ENCODE data around the gene UCN2.

UCN2 gene, protein sequence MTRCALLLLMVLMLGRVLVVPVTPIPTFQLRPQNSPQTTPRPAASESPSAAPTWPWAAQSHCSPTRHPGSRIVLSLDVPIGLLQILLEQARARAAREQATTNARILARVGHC

DNA sequence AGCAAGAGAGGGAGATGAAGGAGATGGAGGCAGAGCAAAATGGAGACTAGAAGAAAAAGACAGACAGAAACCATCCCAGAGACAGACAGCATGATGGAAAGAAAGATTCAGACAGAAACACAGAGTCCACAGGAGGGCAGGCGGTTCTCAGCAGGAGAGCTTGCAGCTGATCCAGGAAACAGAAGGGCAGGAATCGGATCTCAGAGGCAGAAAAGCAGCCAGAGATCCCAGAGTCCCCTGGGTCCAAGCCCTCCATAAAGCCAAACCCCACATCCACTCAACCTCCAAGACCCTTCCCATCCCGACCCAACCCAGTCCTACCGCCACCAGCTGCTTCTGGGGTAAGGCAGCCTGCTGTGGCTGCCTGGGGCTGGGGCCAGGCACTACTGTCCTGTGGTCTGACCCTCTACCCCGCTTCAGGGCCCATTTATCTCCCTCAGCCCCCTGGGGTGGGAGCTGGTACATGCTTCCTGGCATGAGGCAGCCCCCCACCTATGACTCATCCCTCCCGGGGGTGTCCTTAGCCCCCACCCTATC, at the start of gene UCN2:
Gene UCN2 (minus strand): TSS at position 400 of the 537 bp plus-strand sequence. CDS start 657 bp downstream, outside the sequence.
- no peak for DNase-seq

DNA sequence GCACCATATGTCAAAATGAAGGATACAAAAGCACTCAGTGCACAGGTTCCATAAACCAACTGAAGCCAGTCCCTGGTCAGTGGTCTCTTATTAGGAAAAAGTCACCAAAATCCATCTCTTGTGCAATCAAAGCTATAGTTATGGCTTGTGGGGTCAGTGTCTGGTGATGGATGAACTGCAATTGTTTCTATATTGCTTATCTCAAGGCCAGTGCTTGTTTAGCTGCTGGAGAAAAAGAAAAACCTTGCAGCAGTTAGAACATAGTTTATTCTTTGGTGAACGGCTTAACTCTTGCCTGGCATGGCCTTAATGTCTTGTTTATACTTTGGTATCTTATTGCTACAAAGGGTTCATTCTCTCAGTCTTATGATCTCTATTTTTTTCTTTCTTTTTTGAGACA, 48.7 kb upstream of the UCN2 start:
- no peak for DNase-seq

DNA sequence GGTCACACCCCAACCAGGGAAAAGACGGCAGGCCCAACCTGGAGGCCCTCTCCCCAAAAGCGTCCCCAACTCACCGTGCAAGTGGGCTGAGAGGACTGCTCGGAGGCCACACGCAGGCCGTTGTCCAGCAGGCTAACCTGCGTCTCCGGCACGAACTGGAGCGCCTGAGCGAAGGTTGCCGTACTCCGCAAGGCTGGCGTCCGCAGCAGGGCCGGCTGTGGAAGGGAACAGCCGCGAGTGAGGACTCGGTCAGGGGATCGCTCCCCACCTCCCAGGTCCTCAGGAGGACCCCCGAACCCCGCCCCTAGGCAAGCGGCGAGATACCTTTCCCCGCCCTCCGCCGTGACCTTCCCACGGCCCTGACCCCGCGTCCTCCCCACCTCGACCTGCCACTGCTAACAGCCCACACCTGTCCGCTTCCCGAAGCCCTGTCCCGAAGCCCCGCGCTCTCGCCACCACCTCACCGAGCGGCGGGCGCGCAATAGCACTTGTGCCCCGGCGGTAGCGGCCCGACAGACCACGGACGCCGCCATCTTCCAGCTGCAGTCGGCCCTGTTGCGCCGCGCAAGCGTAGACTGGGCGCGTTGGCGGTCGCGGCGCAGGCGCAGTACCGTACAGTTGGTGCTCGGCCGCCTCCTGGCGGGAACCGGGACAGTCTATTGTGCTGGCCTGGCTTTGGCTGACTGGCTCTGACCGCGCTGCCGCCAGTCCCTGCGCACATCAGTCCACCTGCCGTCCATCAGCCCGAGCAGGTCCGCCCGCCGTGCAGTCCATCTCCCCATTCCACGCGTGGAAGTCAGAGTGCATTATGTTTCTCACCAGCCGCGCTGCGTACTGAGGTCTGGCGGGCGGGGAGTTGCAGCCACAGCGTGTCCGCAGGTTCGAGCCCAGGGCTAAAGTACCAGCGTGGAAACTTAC, 45.8 kb upstream of the UCN2 start, which contains the start of gene UQCRC1:
Gene UQCRC1 (minus strand): TSS at position 559 of the 918 bp plus-strand sequence. CDS start 26 bp downstream, at position 533.
- DNase-seq, result peak; percentile 90

DNA sequence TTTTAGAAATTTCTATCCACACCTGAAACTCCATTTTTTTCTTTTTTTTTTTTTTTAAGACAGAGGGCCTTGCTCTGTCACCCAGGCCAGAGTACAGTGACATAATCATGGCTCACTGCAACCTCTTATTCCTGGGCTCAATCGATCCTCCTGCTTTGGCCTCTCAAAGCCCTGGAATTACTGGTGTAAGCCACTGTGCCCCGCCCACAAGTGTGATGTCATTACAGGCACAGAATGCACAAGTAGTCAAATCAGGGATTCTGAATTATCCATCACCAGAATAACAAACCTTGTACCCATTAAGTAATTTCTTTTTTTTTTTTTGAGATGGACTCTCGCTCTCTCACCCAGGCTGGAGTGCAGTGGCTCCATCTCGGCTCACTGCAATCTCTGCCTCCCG, 43.9 kb upstream of the UCN2 start:
- no peak for DNase-seq

DNA sequence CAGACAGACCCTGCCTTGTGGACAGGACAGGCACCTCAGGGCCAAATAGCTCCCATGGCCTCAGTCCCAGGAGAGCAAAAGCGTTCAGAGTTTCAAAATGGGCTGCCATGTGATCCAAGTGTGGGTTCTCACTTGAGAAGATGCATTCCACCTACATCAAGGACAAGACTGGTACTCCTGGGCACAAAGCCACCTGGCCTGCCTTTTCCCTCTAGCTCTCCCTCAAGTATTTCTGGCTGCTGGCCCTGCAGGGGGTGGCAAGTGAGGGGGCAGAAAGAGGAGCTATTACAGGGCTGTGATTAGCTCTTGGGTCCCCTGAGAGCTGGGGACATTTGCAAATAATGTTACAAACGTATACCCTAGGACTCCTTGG, 38.0 kb upstream of the UCN2 start:
- DNase-seq, result no peak

DNA sequence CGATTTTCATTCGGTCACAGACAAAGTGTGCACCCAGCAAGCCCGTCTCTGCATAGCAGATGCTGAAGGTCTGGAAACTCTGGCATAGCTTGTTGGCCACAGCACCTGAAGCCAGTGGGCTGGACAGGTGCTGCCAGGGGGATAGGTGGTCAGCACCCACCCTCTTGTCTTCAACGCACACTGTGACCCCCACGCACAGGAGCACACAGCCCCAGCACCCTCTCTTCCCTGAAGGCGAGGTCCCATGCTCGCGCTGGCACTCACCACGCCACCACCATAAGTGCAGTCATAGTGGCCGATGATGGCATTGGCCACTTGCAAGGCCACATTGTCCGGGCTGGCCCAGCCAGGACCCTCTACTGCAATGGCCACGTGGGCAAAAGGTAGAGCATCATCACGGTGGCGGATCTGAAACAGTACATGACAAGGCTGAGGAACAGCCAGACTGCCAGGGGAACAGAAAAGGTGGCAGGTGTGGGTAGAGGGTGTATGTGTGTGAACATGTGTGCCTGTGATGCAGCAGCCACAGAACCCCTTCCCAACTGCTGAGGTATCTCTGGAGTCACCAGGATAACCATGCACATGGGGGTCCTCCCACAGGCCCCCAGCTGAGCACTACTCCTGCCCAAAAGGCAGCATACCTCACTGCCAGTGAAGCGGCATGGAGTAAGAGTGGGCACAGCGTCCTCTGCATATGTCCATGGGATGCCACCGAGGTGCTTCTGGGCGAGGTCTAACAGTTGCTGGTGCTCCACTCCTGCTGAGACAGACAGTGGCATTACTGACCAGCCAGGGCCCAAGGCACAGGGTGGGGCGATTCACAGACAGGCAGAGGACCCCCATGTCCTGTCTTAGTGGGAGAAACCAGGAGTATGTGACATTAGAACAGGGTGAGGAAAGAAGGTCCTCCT, 37.4 kb upstream of the UCN2 start:
- no peak for DNase-seq

DNA sequence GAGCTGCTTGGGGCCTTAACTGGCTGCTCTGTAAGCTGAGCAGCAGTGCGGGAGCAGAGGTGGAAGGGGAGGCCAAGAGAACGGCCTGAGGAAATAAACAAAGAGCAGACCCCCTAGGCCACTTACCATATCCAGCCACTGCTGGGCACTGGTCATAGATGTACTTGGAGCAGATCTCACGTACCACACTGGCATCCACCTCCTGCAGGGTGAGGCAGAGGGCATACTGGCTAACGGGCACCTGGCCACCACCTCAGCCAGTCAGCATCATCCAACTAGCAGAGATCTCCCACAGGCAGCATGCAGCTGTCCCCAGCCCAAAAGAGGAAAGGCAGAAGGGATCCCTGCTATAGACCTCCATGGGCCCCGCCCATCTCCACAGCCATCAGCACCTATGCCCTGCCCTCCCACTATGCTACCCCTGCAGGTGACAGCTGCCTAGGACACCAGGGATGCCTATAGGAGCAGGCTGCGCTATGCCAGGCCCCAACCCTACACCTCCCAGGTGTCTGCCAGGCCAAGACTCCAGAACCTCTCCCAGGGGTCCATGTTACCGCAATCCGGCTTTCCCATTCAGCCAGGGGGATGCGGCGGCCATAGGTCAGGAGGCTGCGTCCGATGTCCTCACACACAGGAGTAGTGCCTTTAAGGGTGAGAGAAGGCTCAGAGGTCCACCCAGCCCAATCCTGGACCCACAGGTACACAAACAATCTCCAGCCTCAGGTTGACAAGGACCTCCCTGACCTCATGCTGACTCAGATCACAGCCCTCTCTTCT, 36.1 kb upstream of the UCN2 start:
- no peak for DNase-seq

DNA sequence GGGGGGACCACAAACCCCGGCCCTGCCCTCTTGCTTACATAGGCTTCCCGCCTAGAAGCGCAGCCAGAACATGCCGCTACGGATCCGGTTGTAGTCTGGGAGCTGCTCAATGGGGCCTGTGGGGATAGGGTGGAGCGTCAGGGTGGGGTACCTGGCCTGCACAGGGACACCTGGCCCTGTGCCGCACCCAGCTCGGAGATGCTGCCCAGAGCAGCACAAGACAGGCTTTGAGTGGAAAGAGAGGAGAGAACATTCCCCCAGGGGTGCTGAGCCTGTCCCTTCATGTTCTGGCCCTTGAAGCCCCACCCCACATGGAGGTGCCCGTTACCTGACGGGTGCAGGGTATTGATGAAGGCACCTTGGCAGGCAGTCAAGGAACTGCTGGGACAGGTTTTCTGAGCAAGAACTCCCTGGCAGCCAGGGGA, 35.5 kb upstream of the UCN2 start:
- DNase-seq, result no peak

DNA sequence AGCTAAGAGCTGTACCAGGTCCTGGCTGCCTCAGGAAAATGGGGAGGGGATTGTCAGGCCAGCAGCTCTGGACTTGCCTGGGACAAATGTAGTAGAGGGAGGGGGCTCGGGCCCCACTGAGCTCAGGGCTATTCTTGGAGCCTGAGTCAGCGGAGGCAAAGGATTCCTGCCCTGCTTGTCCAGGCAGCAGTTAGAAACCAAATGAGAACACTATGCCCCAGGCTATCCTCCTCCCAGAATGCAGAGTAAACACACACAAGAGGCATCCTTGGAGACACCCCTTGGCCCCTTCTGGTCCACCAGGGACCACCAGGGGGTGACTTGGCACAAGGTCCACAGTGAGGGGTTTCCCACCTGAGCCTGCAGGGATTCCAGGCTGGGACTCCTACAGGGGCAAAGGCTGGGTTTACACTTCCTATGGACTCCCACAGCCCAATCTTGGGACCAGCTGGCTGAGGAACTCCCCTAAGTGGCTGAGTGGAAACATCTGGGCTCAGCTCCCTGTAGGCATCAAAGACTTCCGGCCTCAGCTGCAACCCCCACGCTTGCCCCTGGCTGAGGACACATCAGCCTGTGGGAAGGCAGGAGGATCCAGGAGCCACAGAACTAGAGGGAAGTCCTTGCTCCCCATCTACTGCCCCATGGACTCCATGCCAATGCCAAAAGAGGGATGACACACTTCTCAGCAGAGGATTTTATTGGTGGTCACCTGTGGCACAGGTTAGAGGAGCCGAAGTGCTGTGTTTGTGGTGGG, 34.9 kb upstream of the UCN2 start:
- DNase-seq, result peak; percentile 97

DNA sequence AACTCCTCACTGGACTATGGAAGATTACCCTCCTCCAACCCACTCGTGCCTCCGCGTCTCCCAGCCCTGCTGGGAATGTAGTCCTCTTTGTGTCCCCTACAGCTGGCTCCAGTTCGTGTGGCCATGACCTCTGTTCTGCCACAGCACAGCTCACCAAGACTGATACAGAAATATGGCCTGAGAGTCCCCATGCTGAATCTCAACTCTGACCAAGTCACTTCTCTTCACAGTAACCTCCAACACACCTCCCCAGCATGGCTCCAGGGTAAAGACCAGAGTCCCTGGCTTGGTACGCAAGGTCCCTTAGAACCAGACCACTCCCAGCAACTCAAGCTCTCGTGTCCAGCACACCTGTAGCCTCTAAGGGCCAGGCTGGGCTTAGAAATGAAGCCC, 33.8 kb upstream of the UCN2 start:
- no peak for DNase-seq

DNA sequence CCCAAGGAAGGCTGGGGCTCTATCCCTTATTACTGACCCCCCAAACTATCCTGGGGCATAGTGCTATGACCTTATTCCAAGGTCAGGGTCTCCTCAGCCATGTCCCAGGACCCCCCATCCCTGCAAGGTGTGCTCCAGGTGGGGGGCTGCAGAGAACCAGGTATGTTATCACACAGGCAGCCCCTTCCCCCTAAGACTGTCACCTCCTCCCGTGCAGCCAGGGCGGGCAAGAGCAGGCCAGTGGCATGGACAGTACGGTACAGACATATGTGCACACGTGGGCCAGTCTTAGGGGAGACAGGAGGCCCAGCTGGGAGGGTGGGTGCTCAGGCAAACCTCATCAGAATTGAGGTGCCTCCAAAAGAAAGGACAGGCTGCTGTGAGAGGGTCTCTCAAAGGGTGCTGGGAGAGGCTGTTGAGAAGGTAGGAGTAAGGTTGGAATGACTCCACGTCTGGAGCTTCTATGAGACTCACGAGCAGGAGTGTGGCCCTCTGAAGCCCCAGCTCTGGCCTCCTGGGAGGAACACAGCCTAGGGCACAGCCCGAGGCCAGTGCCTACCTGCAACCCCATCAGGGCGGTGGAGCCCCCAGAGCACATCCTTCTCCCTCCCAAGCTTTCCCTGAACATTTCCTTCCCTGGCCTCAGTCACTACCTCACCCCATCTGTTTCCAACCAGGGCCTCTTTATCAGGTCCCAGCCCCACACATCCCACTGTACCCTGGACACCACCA, 33.3 kb upstream of the UCN2 start:
- no peak for DNase-seq

DNA sequence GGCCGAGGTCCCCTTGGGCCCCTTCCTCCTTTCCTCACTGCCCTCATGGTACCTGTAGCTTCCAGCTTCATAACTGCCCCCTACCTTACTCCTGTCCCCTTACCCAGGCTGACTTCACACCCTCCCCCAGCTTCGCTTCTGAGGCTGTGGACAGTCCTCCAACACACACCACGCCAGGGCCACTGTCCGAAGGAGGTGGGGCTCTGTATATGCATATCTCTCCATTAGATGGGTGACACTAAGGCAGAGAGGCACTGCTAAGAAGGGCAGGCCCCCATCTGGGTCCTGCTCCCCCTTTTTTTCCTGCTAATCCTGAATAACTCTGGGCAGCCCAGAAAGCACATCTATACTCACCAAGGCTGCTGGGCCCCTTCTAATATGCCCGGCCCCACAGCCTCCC, 32.6 kb upstream of the UCN2 start:
- no peak for DNase-seq

DNA sequence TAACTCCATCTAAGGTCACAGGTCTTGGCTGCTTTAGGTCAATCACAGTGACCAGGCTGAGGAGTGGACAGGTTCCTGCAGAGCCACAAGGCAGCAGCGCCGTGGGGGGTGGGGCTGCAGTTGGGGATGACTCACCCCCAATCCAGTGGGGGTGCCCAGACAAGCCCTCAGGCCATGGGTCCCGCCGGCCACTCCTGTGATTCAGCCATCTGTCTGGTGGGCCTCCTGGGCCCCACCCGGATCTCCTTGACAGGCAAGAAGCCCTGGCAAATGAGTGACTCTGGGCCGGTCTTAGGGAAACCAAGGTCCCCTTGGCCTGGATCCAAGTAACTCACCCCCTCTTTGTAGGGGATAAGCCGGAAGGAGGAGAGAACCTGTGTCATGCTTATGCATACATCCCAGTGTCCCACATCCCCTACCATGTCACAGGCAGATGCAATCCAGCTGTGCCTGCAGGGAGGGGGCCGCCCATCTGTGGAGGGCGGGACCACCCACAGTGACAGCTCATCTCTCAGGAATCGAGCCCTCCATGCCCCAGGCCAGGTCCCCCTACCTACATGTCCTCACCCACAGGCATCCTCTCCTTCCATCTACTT, 32.0 kb upstream of the UCN2 start:
- DNase-seq, result peak; percentile 97

DNA sequence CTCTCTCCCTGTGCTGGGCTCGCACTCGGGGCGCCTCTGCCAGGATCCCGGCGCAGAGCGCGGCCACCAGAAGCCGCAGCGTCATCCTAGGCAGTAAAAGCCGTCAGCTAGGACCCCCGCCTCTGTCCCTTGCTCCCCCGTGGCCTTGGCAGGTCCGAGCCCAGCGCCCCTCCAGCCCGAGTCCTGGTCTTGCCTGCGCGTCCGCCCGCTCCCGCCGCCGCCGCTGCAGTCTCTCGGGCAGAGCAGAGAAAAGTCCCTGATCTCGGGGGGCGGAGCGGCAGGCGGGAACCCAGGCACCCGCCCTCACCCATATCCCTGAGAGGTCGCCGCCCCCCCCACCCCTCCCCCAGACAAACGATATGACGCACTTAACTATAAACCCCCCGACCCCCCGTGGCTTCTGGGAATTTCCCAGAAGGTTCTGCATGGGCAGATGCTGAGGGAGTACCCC, 31.5 kb upstream of the UCN2 start, which contains the start of gene COL7A1:
Gene COL7A1 (minus strand): TSS at position 255 of the 451 bp plus-strand sequence. CDS start 170 bp downstream, at position 85.
- DNase-seq, result no peak

DNA sequence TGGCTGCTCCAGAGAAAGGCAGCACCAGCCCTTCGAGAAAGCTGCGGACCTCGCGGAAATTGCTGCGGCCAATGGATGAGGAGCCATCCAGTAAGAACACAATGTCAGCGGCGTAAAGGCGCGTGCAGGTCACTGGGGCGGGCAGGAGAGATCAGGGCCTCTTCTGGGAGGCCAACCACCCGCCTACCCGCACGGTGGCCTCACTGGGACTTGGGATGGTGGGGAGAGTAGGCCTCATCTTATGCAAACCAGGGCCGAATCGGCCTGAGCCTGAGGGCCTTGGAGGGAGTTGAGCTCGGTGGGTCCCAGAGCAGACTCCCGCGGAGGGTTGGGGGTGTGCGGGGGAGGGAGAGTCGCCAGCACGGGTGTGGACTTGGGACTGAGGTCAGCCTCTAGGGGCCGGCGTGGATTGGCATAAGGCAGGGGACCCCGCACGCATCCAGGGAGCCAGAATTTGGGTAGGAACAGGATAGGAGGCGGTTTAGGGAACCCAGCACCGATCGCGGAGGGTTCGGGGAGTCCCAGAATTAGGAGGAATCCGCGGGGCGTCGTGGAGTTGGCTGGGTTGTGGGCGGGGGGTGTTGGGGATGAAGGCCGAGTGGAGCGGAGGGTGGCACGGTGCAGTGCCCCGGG, 31.0 kb upstream of the UCN2 start:
- DNase-seq, result peak; percentile 59

DNA sequence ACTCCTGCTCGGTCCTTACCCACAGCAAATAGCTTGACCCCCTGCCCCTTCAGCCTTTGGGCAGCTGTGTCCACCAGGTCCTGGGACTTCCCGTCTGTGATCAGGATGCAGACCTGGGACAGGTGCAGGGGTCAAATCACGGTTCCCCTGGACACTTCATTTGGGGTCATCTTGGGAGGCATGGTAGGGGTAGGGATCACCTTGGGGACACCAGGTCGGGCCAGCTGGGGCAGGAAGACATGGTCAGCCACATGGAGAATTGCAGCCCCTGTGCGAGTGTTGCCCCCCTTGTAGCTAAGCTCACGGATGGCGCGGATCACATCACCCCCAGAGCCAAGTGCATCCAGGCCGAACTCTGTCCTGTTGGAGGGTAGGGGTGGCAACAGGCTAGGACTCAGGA, 29.8 kb upstream of the UCN2 start:
- no peak for DNase-seq

DNA sequence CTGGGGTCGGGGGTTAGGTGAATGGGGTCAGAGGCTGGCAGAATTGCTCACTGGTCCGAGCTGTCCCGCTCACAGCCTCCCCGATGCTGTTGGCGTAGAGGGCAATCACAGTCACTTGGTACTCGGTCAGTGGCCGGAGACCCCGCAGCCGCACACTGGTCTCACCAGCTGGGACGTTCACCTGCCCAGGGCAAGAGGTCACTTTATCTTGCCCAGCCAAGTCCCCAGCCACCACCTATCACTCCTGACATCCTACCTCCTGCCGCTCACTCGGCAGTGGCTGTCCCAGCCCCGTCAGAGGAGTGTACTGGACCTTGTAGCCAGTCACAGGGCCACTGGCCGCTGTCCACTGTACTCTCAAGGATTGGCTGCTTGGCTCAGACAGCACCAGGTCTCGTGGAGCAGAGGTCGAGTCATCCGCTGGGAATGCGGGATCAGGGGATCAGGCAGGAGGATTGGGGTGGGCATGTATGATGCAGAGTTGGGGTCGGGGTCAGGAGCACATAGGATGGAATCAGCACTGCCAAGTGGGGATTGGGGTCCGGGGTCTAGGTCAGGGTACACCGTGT, 29.0 kb upstream of the UCN2 start:
- peak; percentile 30 for DNase-seq

DNA sequence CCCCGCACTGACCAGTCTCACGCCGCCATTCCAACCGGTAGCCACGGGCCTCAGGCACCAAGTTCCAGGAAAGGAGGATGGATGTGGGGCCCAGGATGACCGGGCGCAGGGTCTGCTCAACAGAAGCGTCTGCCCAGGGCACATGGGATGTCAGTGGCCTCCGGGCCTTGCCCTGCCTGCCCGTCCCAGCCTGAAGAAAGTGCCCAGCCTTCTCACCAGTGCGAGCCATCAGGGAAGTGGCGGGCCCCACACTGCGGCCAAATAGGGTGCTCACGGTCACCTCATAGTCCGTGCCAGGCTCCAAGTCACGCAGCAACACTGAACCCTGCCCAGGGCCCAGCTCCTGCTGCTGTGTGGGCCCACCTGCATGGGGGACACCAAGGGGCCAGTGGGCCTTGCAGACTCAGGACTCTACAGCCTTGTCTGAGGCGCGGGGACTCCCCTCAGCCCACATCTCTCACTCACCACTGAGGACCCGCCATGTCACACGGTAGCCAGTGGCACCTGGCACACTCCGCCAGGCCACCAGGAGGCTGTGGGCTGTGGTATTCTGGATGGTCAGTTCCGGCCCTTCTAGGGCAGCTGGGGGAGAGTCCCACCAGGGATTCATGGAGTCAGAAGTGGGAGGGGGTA, 28.4 kb upstream of the UCN2 start:
- DNase-seq, result no peak

DNA sequence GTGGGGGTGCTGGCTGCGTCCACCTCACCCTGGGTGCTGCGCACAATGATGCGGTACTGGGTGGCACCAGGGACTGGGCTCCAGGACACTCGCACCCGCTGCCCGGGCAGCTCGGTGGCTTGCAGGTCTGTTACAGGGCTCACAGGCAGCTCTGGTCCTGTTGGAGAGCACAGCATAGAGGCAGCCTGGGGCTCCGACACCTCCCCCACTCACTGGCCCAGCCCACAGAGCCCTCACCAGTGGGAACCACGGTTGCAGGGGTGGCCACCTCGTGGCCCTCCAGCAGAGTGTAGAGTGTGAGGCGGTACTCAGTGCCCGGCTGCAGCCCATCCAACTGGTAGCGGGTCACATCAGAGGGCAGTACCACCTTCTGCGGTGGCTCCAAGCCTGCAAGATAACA, 27.9 kb upstream of the UCN2 start:
- no peak for DNase-seq

Data from EL (cell line).